Heart left ventricle (tissue), 13 donors: Measurements from ENCODE around the gene FAT1.

Experiments
- CTCF ChIP-seq, 12 donors: fragments of 200-600 bp; sonication (generic) in 4 of 12; IDR thresholded peaks; one replicate each; pipeline versions ENCODE4 v1.5.0 to v1.8.0; 2018 to 2022; ENCODE audit warnings: antibody characterized with exemption in 12 of 12, mild to moderate bottlenecking in 5 of 12
- POLR2A ChIP-seq, 2 donors: fragments of 450-650 bp; IDR thresholded peaks; one replicate each; pipeline ENCODE4 v1.6.1; 2017; ENCODE audit warnings: antibody characterized with exemption in 2 of 2, mild to moderate bottlenecking in 2 of 2, moderate library complexity in 2 of 2
- donor health status: ischemic (EF 13 %, LVEDD 7.1; RV severe dilation, severe dysfunction).
- donor health status: DM: no; HTN: yes; CAD: no.
- donor health status: DM: no; HTN: no; CAD: no.
- donor health status: ischemic (EF 25% LVEDD 6.9; RV normal size, moderate dysfunction).
- donor health status: ischemic (EF 25% LVEDD 5.7; RV mildly dilated, moderate dysfunction).
- donor health status: ischemic (EF 35%, LVEDD 5.7; RV mildly dilated, moderate dysfunction).
- donor health status: nonischemic (EF 11% LVEDD 7.7; RV severe dilation, severe dysfunction).
- donor health status: DM: yes; HTN: yes; CAD: no.
- donor health status: PGD.
- donor health status: ischemic (EF 29% LVEDD 5.4; RV normal size, mild dysfunction).
- donor health status: nonischemic (EF 23%, LVEDD 6.1; RV moderate dilation, normal function).

GRCh38 chr4:186714006-186714675, 9.5 kb downstream of the FAT1 start:
- TF ChIP-seq CTCF (IDR thresholded peaks at IDR 0.05) = no peak
- no peak for TF ChIP-seq POLR2A (IDR thresholded peaks at IDR 0.05)
